ENCODE measurements around the gene KAT2A.

- no peak for TF ChIP-seq CTCF (IDR thresholded peaks at IDR 0.05 in 8 of 11, conservative IDR thresholded peaks at IDR 0.05 in 3 of 11)
- no peak for TF ChIP-seq POLR2A (IDR thresholded peaks at IDR 0.05)
Observed at GRCh38 chr17:42118126-42118510, 3.0 kb downstream of the KAT2A start.

Measured in spleen (tissue), 7 donors.